H1 (cell line): Measurements from ENCODE around the gene PI4KA. TPM values are rescaled to one million over a fixed set of nuclear protein-coding genes. Genes with fewer than 3 reads are reported as not detected.

Source experiments
- CHD1 ChIP-seq: IDR thresholded peaks from 2 replicates; pipeline ENCODE4 v1.6.1; 2012; ENCODE audit warnings: low read depth, low read length, improper control_type of control experiment
- JUN ChIP-seq: IDR thresholded peaks from 2 replicates; pipeline ENCODE4 v1.6.1; 2011; ENCODE audit warnings: low read depth, mild to moderate bottlenecking, improper control_type of control experiment, low read length
- KDM5A ChIP-seq: fragments of 200-600 bp; IDR thresholded peaks from 2 replicates; pipeline ENCODE4 v1.7.1; 2012; ENCODE audit warnings: mild to moderate bottlenecking, low read length, inconsistent platforms, mixed read lengths
- SP1 ChIP-seq: IDR thresholded peaks from 2 replicates; pipeline ENCODE4 v1.6.1; 2011; ENCODE audit warnings: low read depth, low read length
- polyA plus RNA-seq, 7 experiments: library from polyadenylated mRNA; depleted of rRNA in 3 of 7; stranded (reverse) in 5 of 7; unstranded in 2 of 7; fragments of >200 nt in 5 of 7; fragments of 200-250 nt in 2 of 7; gene quantifications; 1 replicate in 5 of 7; 2 replicates in 1 of 7; 4 replicates in 1 of 7; pipeline versions ENCODE4 v1.2.1 to v1.2.3, GENCODE V29; 2011 to 2013; ENCODE audit warnings: missing spikeins in 2 of 7, mixed read lengths in 2 of 7
- total RNA-seq: library from RNA; stranded (reverse); fragmentation: NEBNext Ultra II Directional; extraction: Animal tissue kit (Norgen Biotek cat#: 25700); gene quantifications from 2 replicates; pipeline ENCODE4 v1.2.1, GENCODE V29; 2021

PI4KA gene
- total and polyA plus RNA-seq, 2 of the 8 experiments (the other 6 are each of a cell fraction or from before 2014, with no cell fraction given), result 22.5 to 37.7 TPM

DNA sequence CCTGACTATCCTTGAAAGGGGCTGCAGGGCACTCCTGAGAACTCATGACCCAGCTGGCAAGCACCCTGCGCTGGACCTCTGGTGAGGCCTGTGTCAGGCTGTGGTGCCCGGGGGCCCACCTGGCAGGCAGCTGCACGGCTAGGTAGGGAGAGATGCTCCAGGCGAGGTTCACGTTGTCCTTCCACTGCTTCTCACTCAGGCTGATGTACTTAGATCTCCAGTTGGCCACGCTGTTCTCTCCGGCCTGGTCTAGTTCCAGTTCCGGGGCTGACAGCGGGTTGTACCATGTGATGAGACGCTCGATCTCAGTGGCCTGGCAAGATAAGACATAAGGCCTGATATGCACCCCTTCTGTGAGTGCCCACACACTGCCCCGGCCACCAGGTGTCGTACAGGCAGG, 129.4 kb downstream of the PI4KA start (continued):
- TF ChIP-seq CHD1 (no peak), SP1 (no peak), JUN (no peak), KDM5A (no peak)
